SK-N-SH treated with all-trans-retinoic acid at 6 μM for 48 hours (cell line): Measurements from ENCODE around the gene ABCB11.

ENCODE experiments used
- PATZ1 ChIP-seq: fragments of 250-450 bp; sonication (Bioruptor Pico); IDR thresholded peaks from 2 replicates; pipeline ENCODE4 v1.8.0; 2020; ENCODE audit warnings: mild to moderate bottlenecking, moderate library complexity, borderline replicate concordance
- TOX ChIP-seq: fragments of 250-450 bp; sonication (Bioruptor Pico); IDR thresholded peaks from 2 replicates; pipeline ENCODE4 v1.8.0; 2021; ENCODE audit warnings: mild to moderate bottlenecking, moderate library complexity, borderline replicate concordance
- ZFP3 ChIP-seq: fragments of 250-450 bp; sonication (Bioruptor Pico); IDR thresholded peaks from 2 replicates; pipeline ENCODE4 v1.5.0; 2020; ENCODE audit warnings: mild to moderate bottlenecking, moderate library complexity

GRCh38 chr2:169042856-169043255, 11.7 kb upstream of the ABCB11 start:
- no peak for TF ChIP-seq PATZ1 (CRISPR knock-in tag)
- TF ChIP-seq TOX = no peak
- TF ChIP-seq ZFP3 = no peak
